DND-41 (cell line): ENCODE results near the gene BAZ1A.

ENCODE experiments used
- CTCF ChIP-seq: IDR thresholded peaks from 2 replicates; pipeline ENCODE4 v1.5.1; 2012; ENCODE audit warnings: borderline replicate concordance, low read length, moderate library complexity, mild to moderate bottlenecking; ENCODE audit not compliant: poor library complexity, severe bottlenecking; ENCODE audit errors: extremely low read depth
- EZH2 ChIP-seq: IDR thresholded peaks from 3 replicates; pipeline ENCODE4 v1.6.1; 2012; ENCODE audit warnings: borderline replicate concordance, low read depth, mild to moderate bottlenecking, moderate library complexity, low read length, inconsistent platforms; ENCODE audit not compliant: severe bottlenecking

DNA sequence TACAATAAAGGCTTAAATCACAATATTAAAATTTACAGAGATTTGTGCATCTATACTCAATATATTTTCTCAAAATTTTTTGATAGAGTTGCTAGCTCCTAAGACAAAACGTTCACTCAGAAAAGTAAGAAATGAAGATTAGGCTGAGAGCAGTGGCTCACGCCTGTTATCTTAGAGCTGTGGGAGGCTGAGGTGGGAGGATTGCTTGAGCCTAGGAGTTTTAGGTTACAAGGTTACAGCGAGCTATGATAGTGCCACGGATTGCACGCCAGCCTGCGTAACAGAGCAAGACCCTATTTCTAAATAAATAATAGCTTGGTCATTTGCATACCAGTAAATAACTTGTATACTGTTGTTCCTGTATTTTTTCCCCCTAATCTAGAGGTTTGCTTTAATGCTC is 125.8 kb downstream of the BAZ1A start:
- TF ChIP-seq CTCF (no peak), EZH2 (no peak)
